ENCODE results near the gene TMUB2.

TMUB2 gene

DNA sequence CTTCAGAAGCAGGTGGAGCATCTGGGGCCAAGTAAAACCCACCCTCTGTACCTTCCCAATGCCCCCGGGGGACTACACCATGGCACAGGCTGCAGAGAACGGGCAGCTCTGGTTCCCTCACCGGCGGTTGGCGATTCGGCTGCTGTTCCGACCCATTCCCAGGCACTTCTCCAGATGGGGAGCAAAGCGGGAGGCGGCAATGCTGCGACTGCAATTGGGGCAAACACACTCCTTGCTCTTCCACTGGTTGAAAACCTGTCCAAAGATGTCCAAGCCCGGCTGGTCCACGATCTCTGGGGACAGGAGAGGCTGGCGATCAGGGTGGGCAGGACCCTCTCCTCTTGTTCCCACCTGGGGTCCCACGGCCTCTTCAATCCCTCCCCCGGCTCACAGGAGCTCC, 10.3 kb downstream of the TMUB2 start:
- no peak for TF ChIP-seq EZH2phosphoT487 (conservative IDR thresholded peaks at IDR 0.05; ENCODE audit: low read length)
- TF ChIP-seq, protein P1, sequence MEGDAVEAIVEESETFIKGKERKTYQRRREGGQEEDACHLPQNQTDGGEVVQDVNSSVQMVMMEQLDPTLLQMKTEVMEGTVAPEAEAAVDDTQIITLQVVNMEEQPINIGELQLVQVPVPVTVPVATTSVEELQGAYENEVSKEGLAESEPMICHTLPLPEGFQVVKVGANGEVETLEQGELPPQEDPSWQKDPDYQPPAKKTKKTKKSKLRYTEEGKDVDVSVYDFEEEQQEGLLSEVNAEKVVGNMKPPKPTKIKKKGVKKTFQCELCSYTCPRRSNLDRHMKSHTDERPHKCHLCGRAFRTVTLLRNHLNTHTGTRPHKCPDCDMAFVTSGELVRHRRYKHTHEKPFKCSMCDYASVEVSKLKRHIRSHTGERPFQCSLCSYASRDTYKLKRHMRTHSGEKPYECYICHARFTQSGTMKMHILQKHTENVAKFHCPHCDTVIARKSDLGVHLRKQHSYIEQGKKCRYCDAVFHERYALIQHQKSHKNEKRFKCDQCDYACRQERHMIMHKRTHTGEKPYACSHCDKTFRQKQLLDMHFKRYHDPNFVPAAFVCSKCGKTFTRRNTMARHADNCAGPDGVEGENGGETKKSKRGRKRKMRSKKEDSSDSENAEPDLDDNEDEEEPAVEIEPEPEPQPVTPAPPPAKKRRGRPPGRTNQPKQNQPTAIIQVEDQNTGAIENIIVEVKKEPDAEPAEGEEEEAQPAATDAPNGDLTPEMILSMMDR (IDR thresholded peaks at IDR 0.05; ENCODE audit: insufficient read depth, low read length, poor library complexity, severe bottlenecking) = no peak
- Histone ChIP-seq H3K4me3 (ENCODE audit: insufficient read depth, low read length, poor library complexity, severe bottlenecking) (no peak overlapping the region), H3K27ac (ENCODE audit: low read depth, low read length) (no peak overlapping the region), H3K9ac (ENCODE audit: low read length) (no peak overlapping the region), H4K20me1 (ENCODE audit: low read depth, low read length) (no peaks in the 10 kb centered on the region), H3K9me2 (replicated peaks; ENCODE audit: insufficient read depth, low read length) (no peaks in the 10 kb centered on the region), H2AFZ (ENCODE audit: low read depth, low read length, severe bottlenecking) (no peak overlapping the region), H3K36me3 (ENCODE audit: low read length) (0 out of 2 replicates have a peak, but pooled peaks cover 3% of the 10 kb centered on the region), H3F3A (ENCODE audit: insufficient read depth) (peaks cover 19% of the 10 kb centered on the region), H3K4me2 (ENCODE audit: low read depth, low read length, poor library complexity, severe bottlenecking) (no peak overlapping the region), H3K79me2 (ENCODE audit: insufficient read depth, low read length) (peaks cover 21% of the 10 kb centered on the region), H3K9me3 (ENCODE audit: insufficient read depth, low read length) (no peaks in the 10 kb centered on the region), H3K27me3 (ENCODE audit: low read length) (no peaks in the 10 kb centered on the region)

DNA sequence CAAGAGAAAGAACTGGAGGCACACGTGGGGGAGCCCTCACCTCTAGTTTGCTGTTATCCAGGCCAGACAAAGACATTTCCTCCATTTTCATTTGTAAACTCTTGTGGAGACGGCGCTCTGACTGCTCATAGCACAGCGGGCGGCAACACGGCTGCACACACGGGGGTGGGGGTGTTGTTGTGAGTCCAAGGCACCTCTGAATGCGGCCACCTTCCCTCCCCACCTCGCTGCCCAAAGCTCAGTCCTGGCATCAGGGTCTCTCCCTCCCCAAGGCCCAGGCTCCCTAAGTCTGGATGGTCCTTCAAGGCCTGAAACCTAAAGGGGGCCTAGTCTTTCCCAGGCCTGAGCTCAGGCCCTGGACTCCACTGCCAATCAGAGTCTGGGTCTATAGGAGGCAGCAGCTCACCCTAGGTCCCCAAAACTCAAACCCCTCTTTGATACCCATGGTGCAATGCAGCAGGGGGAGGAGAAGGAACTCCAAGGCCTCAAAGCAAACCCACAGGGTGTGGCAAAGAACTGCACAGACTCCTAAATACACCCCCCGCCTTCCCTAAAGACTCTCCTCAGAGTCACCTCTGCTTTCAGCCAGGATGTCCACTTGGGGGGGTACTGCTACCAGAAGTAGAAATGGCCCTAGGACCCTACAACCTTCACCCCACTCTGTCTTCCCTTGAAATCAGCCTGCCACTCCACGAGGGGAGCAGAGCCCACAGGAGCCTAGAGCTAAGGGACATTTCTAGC, 11.4 kb downstream of the TMUB2 start:
- H3K9ac ChIP-seq (ENCODE audit: low read length) = peak overlapping the region; percentile 96
- peak overlapping the region; percentile 92 for H3K27ac ChIP-seq (ENCODE audit: low read depth, low read length)
- H4K20me1 ChIP-seq (ENCODE audit: low read depth, low read length) = no peaks in the 10 kb centered on the region
- H3K9me3 ChIP-seq (ENCODE audit: insufficient read depth, low read length) = no peaks in the 10 kb centered on the region
- H3K79me2 ChIP-seq (ENCODE audit: insufficient read depth, low read length) = peaks cover 21% of the 10 kb centered on the region
- H3K9me2 ChIP-seq (replicated peaks; ENCODE audit: insufficient read depth, low read length) = no peaks in the 10 kb centered on the region
- peak overlapping the region; percentile 90 for H3K4me3 ChIP-seq (ENCODE audit: insufficient read depth, low read length, poor library complexity, severe bottlenecking)
- no peak for TF ChIP-seq EZH2phosphoT487 (conservative IDR thresholded peaks at IDR 0.05; ENCODE audit: low read length)
- TF ChIP-seq, protein P1 (IDR thresholded peaks at IDR 0.05; ENCODE audit: insufficient read depth, low read length, poor library complexity, severe bottlenecking) = no peak
- H3F3A ChIP-seq (ENCODE audit: insufficient read depth) = peaks cover 14% of the 10 kb centered on the region; the same call in 1 of the 2 replicates
- H3K27me3 ChIP-seq (ENCODE audit: low read length) = no peaks in the 10 kb centered on the region
- H3K4me2 ChIP-seq (ENCODE audit: low read depth, low read length, poor library complexity, severe bottlenecking) = peak overlapping the region; percentile 99
- H3K36me3 ChIP-seq (ENCODE audit: low read length) = 0 out of 2 replicates have a peak, but pooled peaks cover 3% of the 10 kb centered on the region
- H2AFZ ChIP-seq (ENCODE audit: low read depth, low read length, severe bottlenecking) = no peak overlapping the region

DNA sequence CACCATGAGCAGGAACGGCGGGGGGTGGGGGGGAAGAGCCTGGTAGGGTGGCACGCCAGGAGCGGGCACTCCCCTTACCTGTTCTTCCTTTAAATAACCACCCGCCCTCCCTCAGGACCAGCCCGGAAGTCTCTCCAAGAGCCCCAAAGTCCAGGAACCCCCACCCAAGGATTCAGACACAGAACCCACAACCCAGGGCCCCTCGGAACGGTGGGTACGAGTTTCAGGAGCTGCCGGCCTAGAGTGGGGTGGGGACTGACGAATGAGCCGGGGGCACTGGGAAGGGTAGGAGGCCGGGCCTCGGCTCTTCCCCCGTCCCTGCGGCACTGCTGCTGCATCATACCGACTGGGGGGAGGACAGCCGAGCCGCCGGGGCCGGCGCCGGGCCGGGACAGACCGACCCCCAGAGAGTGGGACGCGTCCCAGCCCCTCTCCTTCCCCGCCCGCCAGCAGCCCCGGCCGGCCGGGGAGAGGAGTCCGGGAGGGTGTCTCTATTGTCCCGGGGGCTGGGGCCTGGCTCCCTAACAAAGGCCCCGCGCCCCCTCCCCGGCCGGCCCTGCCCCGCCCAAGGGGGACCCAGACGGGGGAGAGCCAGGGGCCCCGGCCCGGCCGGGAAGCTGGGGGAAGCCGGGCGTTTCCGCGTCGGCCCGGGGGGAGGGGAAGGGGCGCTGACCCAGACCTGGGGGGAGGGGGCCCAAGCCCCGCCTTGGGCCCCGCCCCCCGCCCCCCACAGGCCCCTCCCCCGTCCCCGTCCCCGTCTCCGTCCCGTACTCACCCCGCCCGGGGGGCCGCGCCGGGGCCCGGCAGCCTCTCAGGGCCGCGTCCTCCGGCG, 12.2 kb downstream of the TMUB2 start:
- Histone ChIP-seq H3K9me3 (ENCODE audit: insufficient read depth, low read length) (no peaks in the 10 kb centered on the region), H3K36me3 (ENCODE audit: low read length) (0 out of 2 replicates have a peak, but pooled peaks cover 3% of the 10 kb centered on the region), H3K79me2 (ENCODE audit: insufficient read depth, low read length) (peaks cover 21% of the 10 kb centered on the region), H3K9ac (ENCODE audit: low read length) (peak overlapping the region; percentile 96), H3K27ac (ENCODE audit: low read depth, low read length) (peak overlapping the region; percentile 92), H3K27me3 (ENCODE audit: low read length) (no peaks in the 10 kb centered on the region), H3K9me2 (replicated peaks; ENCODE audit: insufficient read depth, low read length) (no peaks in the 10 kb centered on the region), H3K4me2 (ENCODE audit: low read depth, low read length, poor library complexity, severe bottlenecking) (peak overlapping the region; percentile 99), H3F3A (ENCODE audit: insufficient read depth) (peaks cover 15% of the 10 kb centered on the region), H4K20me1 (ENCODE audit: low read depth, low read length) (no peaks in the 10 kb centered on the region), H2AFZ (ENCODE audit: low read depth, low read length, severe bottlenecking) (no peak overlapping the region), H3K4me3 (ENCODE audit: insufficient read depth, low read length, poor library complexity, severe bottlenecking) (peak overlapping the region; percentile 90)
- no peak for TF ChIP-seq EZH2phosphoT487 (conservative IDR thresholded peaks at IDR 0.05; ENCODE audit: low read length)
- TF ChIP-seq, protein P1 (IDR thresholded peaks at IDR 0.05; ENCODE audit: insufficient read depth, low read length, poor library complexity, severe bottlenecking) = no peak

Data from SU-DHL-6 (cell line).